Anterior cingulate cortex (tissue), 58 donors: ENCODE results near the gene SUFU.
A peak's percentile ranks its signal among the peaks of the same experiment; 100 is the strongest.
"Not testable (repeated sequence)": the region's sequence is repeated elsewhere in the genome, so short reads cannot be mapped to it uniquely, and the experiment has no call there.

Source experiments
- DNase-seq, 58 donors: peaks; one replicate each; lab custom pipeline; 2025; lab: John Stamatoyannopoulos, UW

Gene SUFU

GRCh38 chr10:102508506-102508905, 4.7 kb downstream of the SUFU start:
- peak in 8 of 58 donors; percentile 7 to 30 (median 13) for DNase-seq

DNA sequence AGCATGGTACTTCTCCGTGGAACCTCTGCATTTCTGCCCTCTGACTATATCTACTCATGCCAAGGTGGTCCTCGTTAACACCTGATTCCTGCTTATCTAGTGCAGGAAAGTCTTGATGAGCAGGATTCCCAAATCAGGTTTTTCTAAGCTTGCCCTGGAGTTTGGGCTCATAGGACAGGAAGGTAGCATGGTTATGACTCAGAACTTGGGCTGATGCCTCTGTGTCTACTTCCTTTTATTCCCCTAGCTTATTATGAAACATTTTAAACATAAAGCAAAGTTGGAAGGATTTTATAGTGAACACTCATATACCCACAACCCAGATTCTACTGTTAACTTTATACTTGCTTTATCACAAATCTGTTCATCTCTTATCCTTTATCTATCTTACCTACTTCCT, 5.6 kb downstream of the SUFU start:
- DNase-seq: no peak

DNA sequence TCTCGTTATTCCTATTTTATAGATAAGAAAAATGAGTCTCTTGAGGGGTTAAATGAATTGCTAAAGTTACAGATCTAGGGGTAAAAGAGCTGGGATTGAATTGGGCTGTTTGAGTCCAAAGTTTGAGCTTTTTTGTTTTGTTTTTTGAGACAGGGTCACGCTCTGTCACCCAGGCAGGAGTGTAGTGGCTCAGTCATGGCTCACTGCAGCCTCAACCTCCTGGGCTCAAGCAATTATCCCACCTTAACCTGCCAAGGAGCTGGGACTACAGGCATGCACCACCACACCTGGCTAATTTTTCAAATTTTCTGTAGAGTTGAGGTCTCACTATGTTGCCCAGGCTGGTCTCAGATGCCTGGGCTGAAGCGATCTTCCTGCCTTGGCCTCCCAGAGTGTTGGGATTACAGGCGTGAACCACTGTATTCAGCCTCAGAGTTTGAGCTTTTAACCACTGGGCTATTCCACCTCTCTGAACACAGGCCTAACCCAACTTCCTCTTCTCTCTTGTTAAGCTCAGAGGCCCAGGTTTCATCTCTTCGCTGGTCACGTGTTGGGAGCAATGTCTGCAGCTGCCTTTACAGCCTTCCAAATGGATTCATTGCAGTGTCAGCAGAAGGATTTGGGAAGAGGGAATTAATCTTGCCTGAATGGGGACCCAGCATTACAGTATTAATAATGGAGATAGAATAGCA, 8.0 kb downstream of the SUFU start:
- no peak for DNase-seq

- peak in 6 of 58 donors; percentile 4 to 48 (median 15) for DNase-seq
These were observed 10.9 kb downstream of the SUFU start for GRCh38 chr10:102514487-102515311.

- no peak for DNase-seq
These were observed 12.0 kb downstream of the SUFU start for GRCh38 chr10:102515724-102516123.

- DNase-seq: no peak
These were observed 13.8 kb downstream of the SUFU start for GRCh38 chr10:102517553-102517952.

- no peak for DNase-seq
These were observed 15.6 kb downstream of the SUFU start for GRCh38 chr10:102519246-102519825.

DNA sequence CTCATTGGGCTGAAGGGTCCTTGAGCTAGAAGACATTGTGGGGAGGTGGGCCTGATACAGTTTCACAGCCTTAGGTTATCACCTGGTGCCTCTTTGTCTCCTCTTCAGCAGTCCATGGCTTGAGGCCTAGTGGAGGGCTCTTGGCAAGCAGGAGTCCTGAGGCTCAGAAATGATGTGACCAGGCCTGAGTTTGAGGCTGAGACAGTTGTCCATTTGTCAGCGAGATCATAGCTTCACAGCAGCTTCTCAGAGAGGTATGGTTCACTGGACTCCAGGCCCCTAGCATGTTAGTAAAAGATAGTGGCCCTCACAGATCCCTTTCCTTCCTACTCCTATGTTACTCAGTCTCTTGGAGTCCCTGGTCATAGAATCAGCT, 19.1 kb downstream of the SUFU start:
- DNase-seq: no peak

DNA sequence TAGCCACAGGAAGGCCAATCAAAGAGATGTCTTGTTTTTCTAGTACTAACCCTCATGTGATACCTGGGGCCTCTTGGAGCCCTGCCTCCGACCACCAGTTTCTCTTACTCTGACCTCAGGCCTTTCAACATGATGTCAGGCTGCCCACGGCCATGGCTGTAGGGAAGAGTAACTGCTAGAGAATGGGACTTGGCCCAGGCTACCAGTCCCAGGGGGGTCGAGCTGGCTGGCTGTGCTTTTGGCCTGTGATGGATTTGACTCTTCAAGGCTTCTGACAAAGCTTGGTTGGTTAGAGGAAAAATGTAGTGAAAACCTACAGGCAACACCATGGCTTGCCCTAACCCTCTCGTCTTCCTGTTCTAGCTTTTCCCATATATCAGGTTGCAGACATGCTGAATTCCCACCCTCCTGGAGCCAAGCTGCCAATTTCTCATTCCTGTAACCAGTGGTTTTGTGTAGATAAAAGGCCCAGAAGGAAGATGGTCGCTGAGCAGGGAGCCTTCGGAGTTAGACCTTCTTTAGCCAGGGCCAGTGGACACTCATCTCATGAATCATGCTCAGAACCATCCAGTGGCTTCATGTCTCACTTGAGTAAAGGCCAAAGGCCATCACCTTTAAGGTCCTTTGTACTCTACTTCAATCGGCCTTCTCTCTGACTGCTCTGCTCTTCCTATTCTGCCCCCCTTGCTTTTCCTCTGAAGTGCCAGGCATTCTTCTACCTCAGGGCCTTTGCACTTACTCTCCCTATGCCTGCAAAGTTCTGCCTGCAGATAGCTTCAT, 19.7 kb downstream of the SUFU start:
- DNase-seq: no peak

GRCh38 chr10:102524746-102525145, 21.0 kb downstream of the SUFU start:
- DNase-seq: no peak

- no peak for DNase-seq
These were observed 23.8 kb downstream of the SUFU start for GRCh38 chr10:102527546-102527945.

- no peak for DNase-seq
These were observed 30.6 kb downstream of the SUFU start for GRCh38 chr10:102534333-102534732.

DNA sequence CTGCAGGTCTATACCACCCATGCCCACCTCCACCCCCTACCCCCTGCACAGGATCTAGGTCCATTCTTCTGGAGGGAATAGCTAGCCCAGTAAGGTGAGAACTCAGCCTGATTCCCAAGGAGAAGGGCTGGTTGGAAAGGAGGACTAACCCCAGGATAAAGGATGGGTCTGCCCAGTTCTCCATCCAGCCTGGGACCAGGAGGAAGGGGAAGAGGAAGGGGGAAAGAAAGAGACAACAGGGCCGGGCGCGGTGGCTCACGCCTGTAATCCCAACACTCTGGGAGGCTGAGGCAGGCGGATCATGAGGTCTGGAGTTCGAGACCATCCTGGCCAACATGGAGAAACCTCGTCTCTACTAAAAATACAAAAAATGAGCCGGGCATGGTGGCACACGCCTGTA, 31.2 kb downstream of the SUFU start:
- not testable (repeated sequence) for DNase-seq

- no peak for DNase-seq
These were observed 31.8 kb downstream of the SUFU start for GRCh38 chr10:102535481-102536147.

DNA sequence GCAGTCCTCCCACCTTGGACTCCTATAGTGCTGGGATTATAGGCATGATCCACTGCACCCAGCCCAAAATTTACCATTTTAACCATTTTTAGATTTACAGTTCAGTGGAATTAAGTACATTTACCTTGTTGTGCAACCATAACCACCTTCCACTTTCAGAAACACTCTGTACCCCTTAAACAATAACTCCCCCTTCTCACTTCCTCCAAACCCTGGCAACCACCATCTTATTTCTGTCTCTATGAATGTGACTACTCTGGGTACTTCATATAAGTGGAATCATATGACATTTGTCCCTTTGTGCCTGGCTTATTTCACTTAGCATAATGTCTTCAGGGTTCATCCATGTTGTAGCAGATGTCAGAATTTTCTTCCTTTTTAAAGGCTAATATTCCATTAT, 33.6 kb downstream of the SUFU start:
- no peak for DNase-seq

GRCh38 chr10:102537948-102538347, 34.2 kb downstream of the SUFU start:
- DNase-seq: no peak

DNA sequence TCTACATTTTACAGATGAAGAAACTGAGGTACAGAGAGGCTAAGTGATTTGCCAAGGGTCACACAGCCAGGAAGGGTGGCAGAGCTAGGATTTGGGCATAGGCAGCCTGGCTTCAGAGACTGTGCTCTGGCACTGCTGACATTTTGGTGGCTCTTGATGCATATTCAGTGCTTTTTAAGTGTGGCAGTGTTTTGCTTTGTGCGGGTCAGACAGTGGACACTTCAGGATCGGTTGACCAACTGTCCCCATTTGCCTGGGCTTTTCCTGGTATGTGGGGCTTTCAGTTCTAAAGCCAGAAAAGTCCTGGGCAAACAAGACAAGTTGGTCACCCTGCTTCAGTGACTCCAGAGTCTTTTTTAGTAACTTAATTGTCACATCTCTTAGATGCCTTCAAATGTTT, 35.0 kb downstream of the SUFU start:
- DNase-seq: no peak

GRCh38 chr10:102540023-102540422, 36.3 kb downstream of the SUFU start:
- DNase-seq: no peak

GRCh38 chr10:102542800-102543418, 39.1 kb downstream of the SUFU start:
- no peak for DNase-seq
